Chondrocyte (in vitro differentiated cells): ENCODE data around the gene PTPRCAP. TPM values are rescaled to one million over a fixed set of nuclear protein-coding genes. Genes with fewer than 3 reads are reported as not detected.
A peak's percentile ranks its signal among the peaks of the same experiment; 100 is the strongest.
"Not testable (repeated sequence)": the region's sequence is repeated elsewhere in the genome, so short reads cannot be mapped to it uniquely, and the experiment has no call there.

ENCODE experiments used
- DNase-seq: peaks from one replicate; pipeline ENCODE4 v3.0.0; 2021; ENCODE audit warnings: mixed read lengths, low spot score
- H3K27ac Mint-ChIP-seq: one replicate; pipeline ENCODE4 v1.8.0; 2021; ENCODE audit warnings: mild to moderate bottlenecking, moderate library complexity, mixed read lengths; ENCODE audit not compliant: unreplicated experiment
- H3K27me3 Mint-ChIP-seq: 2 replicates; pipeline ENCODE4 v1.8.0; 2021; ENCODE audit warnings: low read depth, mixed read lengths
- H3K36me3 Mint-ChIP-seq: 2 replicates; pipeline ENCODE4 v1.8.0; 2021; ENCODE audit warnings: low read depth, mixed read lengths
- H3K4me1 Mint-ChIP-seq: 2 replicates; pipeline ENCODE4 v1.8.0; 2021; ENCODE audit warnings: low read depth, mild to moderate bottlenecking, mixed read lengths
- H3K4me3 Mint-ChIP-seq: one replicate; pipeline ENCODE4 v1.8.0; 2021; ENCODE audit warnings: mild to moderate bottlenecking, moderate library complexity, mixed read lengths; ENCODE audit not compliant: unreplicated experiment
- H3K9me3 Mint-ChIP-seq: 2 replicates; pipeline ENCODE4 v1.8.0; 2021; ENCODE audit warnings: low read depth, mixed read lengths
- long read RNA-seq: library from polyadenylated mRNA; stranded (forward); transcript quantifications from one replicate; pipeline ENCODE4 v2.0.0, GENCODE V29; 2021
- total RNA-seq: library from RNA; stranded (reverse); gene quantifications from 3 replicates; pipeline ENCODE4 v1.2.1, GENCODE V29; 2021
- TF ChIP-seq, protein P1 (sequence below): fragments of 200-600 bp; sonication (generic); IDR thresholded peaks from 2 replicates; pipeline ENCODE4 v1.5.0; 2021; ENCODE audit warnings: antibody characterized with exemption, mild to moderate bottlenecking, moderate library complexity

PTPRCAP gene, protein sequence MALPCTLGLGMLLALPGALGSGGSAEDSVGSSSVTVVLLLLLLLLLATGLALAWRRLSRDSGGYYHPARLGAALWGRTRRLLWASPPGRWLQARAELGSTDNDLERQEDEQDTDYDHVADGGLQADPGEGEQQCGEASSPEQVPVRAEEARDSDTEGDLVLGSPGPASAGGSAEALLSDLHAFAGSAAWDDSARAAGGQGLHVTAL
- 0.47 to 0.95 TPM (median 0.73 TPM) in 3 replicates for total RNA-seq
- long read RNA-seq, partial matches to known transcripts = 1 of 1 reads
- long read RNA-seq, other reads (novel, unspliced or antisense) = 0 of 1 reads

DNA sequence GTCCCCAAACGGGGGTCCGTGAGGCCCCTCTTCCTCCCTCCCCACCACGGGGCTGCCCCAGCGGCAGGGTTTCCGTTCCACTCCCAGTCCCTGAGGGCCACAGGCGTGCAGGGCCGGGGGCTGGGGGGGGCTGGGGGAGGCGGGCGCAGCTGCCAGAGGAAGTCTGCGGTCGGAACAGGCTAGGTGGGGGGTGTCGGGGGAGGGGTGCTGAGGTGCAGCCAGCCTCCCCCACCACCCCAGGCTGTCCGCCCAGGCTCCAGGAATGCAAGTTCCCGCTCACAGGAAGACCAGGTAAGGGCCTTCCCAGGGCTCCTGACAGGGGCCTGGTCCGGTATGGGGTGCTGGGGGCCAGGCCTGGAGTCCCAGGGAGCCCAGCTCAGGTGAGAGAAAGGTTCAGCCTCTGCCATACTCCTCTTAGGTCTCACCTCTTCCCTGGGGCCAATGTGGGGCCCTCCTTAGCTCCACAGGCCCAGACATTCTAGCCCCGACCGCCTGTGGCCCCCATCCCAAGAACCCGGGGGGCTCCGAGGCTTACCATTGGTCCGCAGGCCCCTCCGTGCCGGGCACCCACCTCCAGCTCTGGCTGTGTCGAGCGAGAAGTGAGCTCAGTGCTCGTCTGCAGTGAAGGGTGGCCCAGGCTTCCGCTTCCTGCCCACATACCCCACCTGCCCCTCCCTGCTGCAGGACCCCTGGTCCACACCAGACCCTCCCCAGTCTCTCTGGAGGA, at the start of gene PTPRCAP:
Gene PTPRCAP (minus strand): TSS at position 601 of the 727 bp plus-strand sequence. CDS start 63 bp downstream, at position 538.
- Mint-ChIP-seq H3K27ac (peak within 1 kb of the TSS; percentile 61), H3K4me1 (peaks cover 21% of the 10 kb centered on the region), H3K9me3 (no peaks in the 10 kb centered on the region), H3K36me3 (no peaks in the 10 kb centered on the region), H3K27me3 (no peaks in the 10 kb centered on the region), H3K4me3 (no peak within 1 kb of the TSS)
- TF ChIP-seq, protein P1, sequence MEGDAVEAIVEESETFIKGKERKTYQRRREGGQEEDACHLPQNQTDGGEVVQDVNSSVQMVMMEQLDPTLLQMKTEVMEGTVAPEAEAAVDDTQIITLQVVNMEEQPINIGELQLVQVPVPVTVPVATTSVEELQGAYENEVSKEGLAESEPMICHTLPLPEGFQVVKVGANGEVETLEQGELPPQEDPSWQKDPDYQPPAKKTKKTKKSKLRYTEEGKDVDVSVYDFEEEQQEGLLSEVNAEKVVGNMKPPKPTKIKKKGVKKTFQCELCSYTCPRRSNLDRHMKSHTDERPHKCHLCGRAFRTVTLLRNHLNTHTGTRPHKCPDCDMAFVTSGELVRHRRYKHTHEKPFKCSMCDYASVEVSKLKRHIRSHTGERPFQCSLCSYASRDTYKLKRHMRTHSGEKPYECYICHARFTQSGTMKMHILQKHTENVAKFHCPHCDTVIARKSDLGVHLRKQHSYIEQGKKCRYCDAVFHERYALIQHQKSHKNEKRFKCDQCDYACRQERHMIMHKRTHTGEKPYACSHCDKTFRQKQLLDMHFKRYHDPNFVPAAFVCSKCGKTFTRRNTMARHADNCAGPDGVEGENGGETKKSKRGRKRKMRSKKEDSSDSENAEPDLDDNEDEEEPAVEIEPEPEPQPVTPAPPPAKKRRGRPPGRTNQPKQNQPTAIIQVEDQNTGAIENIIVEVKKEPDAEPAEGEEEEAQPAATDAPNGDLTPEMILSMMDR = no peak
- DNase-seq = peak; percentile 84

DNA sequence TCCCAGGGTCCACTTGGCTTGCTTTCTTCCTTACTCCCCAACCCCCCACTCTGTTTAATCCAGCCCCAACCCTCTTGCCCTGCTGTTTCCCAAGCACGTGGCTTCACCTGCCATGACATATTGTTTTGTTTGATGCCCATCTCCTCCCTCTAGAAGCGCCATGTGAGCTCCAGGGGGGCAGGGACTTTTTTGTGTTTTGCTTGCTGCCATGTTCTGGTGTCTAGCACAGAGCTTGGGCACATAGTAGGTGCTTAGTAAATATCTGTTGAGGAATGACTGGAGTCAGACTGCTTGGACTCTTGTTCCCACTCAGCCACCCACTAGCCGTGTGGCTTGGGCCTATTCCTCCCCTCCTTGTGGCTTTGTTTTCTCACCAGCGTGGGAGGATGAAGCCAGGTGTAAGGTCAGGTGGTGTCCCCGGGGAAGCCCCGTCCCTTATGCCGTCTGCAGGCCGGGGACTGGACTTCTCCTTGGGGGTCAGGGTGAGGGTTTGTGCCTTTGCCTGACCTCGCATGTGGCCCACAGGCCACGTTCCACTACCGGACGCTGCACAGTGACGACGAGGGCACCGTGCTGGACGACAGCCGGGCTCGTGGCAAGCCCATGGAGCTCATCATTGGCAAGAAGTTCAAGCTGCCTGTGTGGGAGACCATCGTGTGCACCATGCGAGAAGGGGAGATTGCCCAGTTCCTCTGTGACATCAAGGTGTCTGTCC, 49.2 kb upstream of the PTPRCAP start:
- no peak overlapping the region for H3K4me3 Mint-ChIP-seq
- no peaks in the 10 kb centered on the region for H3K9me3 Mint-ChIP-seq
- H3K27me3 Mint-ChIP-seq = no peaks in the 10 kb centered on the region
- no peak for DNase-seq
- H3K27ac Mint-ChIP-seq = no peak overlapping the region
- TF ChIP-seq, protein P1 = no peak
- H3K4me1 Mint-ChIP-seq = peaks cover 37% of the 10 kb centered on the region
- peaks cover 9% of the 10 kb centered on the region for H3K36me3 Mint-ChIP-seq

DNA sequence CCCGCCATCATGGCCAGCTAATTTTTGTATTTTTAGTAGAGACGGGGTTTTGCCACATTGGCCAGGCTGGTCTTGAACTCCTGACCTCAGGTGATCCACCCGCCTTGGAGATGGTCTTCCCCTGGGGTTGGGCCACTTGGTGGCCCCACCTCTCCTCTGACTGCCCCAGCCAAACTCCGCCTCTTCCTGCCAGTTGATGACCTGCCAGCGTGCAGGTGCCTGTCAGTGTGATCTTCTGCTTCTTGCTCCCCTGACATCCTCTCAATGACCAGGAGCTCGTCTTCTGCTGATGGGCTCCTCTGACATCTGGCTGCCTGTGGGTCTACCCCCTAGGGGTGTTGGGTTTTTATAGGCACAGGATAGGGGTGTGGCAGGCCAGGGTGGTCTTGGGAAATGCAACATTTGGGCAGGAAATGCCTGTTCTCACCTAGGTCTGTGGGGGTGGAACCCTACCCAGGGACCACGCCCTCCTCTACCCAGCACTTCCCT, 48.4 kb upstream of the PTPRCAP start:
- H3K9me3 Mint-ChIP-seq, H3K4me3 Mint-ChIP-seq, DNase-seq, H3K36me3 Mint-ChIP-seq, H3K27ac Mint-ChIP-seq, H3K27me3 Mint-ChIP-seq: not testable (repeated sequence)
- H3K4me1 Mint-ChIP-seq = peaks cover 37% of the 10 kb centered on the region

DNA sequence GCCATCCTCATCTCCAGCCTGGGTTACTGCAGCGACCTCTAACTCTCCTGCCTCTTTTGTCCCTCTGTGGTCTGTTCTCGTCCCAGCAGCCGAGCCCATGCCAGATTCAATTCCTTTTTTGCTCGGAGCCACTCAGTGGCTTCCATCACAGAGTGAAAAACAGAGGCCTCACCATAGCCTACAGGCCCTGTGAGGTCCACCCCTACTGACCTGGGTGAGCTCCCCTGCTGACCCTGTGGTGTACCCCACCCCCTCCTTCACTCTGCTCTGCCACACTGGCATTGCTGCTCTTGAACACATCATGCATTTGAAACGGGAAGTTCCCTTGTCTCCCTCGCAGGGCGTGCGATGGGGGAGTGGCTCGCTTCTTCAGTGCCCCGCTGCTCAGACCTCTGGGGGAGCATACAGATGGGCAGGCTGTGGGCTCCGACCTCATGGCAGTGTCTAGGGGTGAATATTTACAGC, 47.4 kb upstream of the PTPRCAP start:
- Mint-ChIP-seq H3K4me1 (peaks cover 37% of the 10 kb centered on the region), H3K27ac (peak overlapping the region; percentile 51), H3K36me3 (peaks cover 7% of the 10 kb centered on the region), H3K4me3 (no peak overlapping the region), H3K27me3 (no peaks in the 10 kb centered on the region), H3K9me3 (no peaks in the 10 kb centered on the region)
- DNase-seq = no peak
- TF ChIP-seq, protein P1 = no peak

DNA sequence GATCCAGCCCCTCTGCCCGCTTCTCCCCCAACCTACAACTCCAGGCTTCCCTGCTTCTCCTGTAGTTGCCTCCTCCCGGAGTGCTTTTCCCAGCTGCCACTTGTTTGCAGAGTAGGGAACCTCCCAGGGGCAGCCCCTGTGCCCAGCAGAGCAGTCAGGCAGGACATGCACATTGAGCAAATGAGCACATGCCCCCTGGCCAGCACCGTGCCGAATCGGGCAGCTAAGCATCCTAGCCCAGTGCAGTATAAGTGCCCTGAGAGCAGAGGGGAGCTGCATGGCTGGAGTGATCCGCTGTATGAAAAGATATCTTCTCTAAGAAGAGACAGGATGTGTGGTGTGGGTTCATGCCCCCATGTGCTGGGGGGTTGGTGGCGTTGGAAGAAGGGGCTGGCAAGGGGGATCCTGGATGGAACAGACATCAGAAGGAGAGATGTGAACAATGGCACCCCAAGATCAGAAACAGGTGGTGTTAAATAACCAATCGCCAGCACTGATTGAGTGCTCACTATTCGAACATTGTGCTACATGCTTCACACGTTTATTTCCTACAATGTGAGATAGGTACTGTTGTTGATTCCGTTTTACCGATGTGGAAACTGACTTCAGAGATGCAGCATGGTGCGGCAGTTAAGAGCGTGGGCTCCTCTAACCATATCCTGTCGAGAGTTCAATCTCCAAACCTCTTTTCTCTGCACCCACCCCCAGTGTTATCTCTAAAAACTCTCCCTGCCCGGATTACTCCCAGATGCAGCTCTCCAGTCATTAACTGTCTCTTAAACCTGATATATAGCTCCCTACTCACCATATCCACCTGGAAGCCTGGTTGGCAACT, 46.6 kb upstream of the PTPRCAP start:
- Mint-ChIP-seq H3K27ac (no peak overlapping the region), H3K36me3 (peaks cover 3% of the 10 kb centered on the region)

More for the DNA sequence above, 46.6 kb upstream of the PTPRCAP start:
- DNase-seq = no peak
- Mint-ChIP-seq H3K4me3 (peak overlapping the region; percentile 83), H3K4me1 (peaks cover 37% of the 10 kb centered on the region), H3K9me3 (no peaks in the 10 kb centered on the region), H3K27me3 (no peaks in the 10 kb centered on the region)
- TF ChIP-seq, protein P1 = no peak
